Activated CD4-positive, alpha-beta T cell treated with anti-CD3 and anti-CD28 coated beads, Interleukin-2, amount 10 ng/mL, durations not matched to agents 24 days and 14 days (primary cell): Measurements from ENCODE around the gene HENMT1. TPM values are rescaled to one million over a fixed set of nuclear protein-coding genes. Genes with fewer than 3 reads are reported as not detected.

Experiments used
- DNase-seq: peaks from one replicate; pipeline ENCODE4 v3.0.0; 2022
- H3K27ac Mint-ChIP-seq: one replicate; pipeline ENCODE4 v1.8.0; 2022; ENCODE audit warnings: mild to moderate bottlenecking, mixed read lengths
- H3K27me3 Mint-ChIP-seq: one replicate; pipeline ENCODE4 v1.8.0; 2022; ENCODE audit warnings: mixed read lengths
- H3K36me3 Mint-ChIP-seq: one replicate; pipeline ENCODE4 v1.8.0; 2022; ENCODE audit warnings: low read depth, mild to moderate bottlenecking, mixed read lengths
- H3K4me1 Mint-ChIP-seq: one replicate; pipeline ENCODE4 v1.8.0; 2021; ENCODE audit warnings: mixed read lengths
- H3K4me3 Mint-ChIP-seq: one replicate; pipeline ENCODE4 v1.8.0; 2022; ENCODE audit warnings: mild to moderate bottlenecking, moderate library complexity, mixed read lengths
- H3K9me3 Mint-ChIP-seq: one replicate; pipeline ENCODE4 v1.8.0; 2021; ENCODE audit warnings: mixed read lengths
- intact Hi-C: fragments of 100-400 bp; cut with micrococcal nuclease; formaldehyde crosslinking; loops from one replicate; pipeline ENCODE4 v1.15.1; 2023
- total RNA-seq: library from RNA; stranded (reverse); gene quantifications from 2 replicates; pipeline ENCODE4 v1.2.3, GENCODE V29; 2022

Gene HENMT1
- total RNA-seq, 1 donor from 2014 or later = 17.5 TPM

DNA sequence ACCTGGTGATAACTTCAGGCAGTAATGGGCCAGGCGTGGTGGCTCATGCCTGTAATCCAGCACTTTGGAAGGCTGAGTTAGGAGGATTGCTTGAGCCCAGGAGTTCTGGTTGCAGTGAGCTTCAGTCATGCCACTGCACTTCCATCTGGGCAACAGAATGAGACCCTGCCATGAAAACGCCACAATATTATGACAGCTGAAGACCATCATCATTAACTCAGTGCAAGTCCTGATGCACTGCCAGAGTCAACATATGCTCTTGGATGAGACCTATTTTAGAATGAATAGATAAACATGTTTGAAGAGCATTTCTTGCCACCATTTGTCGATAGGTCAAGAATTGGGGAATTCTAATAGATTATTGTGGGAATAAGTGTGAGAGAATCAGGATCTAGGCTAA is 26.4 kb downstream of the HENMT1 start:
- Mint-ChIP-seq H3K36me3 (peaks cover 38% of the 10 kb centered on the region), H3K4me1 (no peaks in the 10 kb centered on the region), H3K27me3 (no peaks in the 10 kb centered on the region), H3K27ac (no peak overlapping the region), H3K4me3 (no peak overlapping the region), H3K9me3 (no peaks in the 10 kb centered on the region)
- intact Hi-C loops = no loop called here
- DNase-seq = no peak

DNA sequence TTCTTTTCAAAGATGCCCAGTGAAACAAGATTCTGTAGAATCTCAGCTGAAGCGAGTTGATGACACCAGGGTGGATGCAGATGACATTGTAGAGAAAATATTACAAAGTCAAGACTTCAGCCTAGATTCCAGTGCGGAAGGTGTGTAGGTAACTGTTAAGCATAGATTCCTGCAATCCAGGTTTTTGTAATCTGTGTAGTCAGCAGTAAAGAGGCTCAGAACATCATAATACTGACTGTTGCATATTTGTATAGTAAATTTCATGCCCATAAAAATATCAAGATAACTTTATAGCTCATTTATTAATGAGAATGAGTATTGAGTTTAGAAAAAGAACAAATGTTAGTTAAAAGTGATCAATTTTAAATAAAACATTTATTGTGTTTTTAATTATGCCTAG is 32.2 kb downstream of the HENMT1 start:
- H3K36me3 Mint-ChIP-seq = peaks cover 24% of the 10 kb centered on the region
- no peak overlapping the region for H3K27ac Mint-ChIP-seq
- intact Hi-C loops = no loop called here
- DNase-seq = no peak
- H3K27me3 Mint-ChIP-seq = no peaks in the 10 kb centered on the region
- no peak overlapping the region for H3K4me3 Mint-ChIP-seq
- no peaks in the 10 kb centered on the region for H3K9me3 Mint-ChIP-seq
- no peaks in the 10 kb centered on the region for H3K4me1 Mint-ChIP-seq

- no peaks in the 10 kb centered on the region for H3K4me1 Mint-ChIP-seq
- H3K4me3 Mint-ChIP-seq = no peak overlapping the region
- H3K36me3 Mint-ChIP-seq = peaks cover 19% of the 10 kb centered on the region
- intact Hi-C loops = no loop called here
- no peak for DNase-seq
- H3K27me3 Mint-ChIP-seq = no peaks in the 10 kb centered on the region
- H3K27ac Mint-ChIP-seq = no peak overlapping the region
- no peaks in the 10 kb centered on the region for H3K9me3 Mint-ChIP-seq
These were observed 32.9 kb downstream of the HENMT1 start for GRCh38 chr1:108627951-108628350.

DNA sequence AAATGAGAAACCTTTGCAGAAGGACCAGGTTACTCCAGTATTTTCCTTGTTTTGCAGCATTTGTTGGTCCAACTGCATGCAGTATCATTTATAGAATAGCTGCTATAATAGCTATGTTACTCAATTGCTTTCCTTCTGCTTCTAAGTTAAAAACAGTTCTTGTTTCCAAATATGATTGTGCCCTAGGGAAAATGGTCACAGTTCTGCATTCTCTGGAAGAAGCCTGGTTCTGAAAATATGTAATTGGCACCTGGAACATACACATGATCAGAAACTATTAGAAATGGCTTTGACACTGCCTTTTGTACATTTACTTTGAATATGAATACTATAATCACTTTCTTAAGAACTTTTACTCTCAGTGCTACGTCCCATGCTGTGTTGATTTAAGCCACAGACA is 33.6 kb downstream of the HENMT1 start:
- peaks cover 18% of the 10 kb centered on the region for H3K36me3 Mint-ChIP-seq
- no peak overlapping the region for H3K27ac Mint-ChIP-seq
- intact Hi-C loops = no loop called here
- no peaks in the 10 kb centered on the region for H3K4me1 Mint-ChIP-seq
- no peak for DNase-seq
- no peaks in the 10 kb centered on the region for H3K27me3 Mint-ChIP-seq
- no peaks in the 10 kb centered on the region for H3K9me3 Mint-ChIP-seq
- no peak overlapping the region for H3K4me3 Mint-ChIP-seq

DNA sequence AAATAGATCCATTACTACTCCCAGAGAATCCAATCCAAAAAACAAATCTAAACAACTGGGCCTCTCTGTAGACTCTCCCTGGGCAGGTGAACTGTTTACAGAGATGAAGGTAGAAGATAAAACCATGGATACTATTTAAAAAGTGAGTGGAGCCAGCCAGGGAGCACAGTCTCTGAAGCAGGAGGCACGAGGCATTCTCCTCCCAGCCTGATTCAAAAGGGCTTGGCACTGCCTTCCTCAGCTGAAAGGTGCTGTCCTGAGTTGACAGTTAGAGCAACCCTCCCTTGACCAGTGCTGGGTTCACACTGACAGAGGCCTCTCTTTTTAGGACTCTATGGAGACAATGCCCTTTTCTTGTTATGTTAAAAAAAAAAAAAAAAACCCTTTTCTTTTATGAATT is 36.8 kb downstream of the HENMT1 start:
- Mint-ChIP-seq H3K27me3 (no peaks in the 10 kb centered on the region), H3K27ac (no peak overlapping the region), H3K9me3 (no peaks in the 10 kb centered on the region), H3K36me3 (peaks cover 5% of the 10 kb centered on the region), H3K4me3 (no peak overlapping the region), H3K4me1 (no peaks in the 10 kb centered on the region)
- intact Hi-C loops = no loop called here
- no peak for DNase-seq

- no peak overlapping the region for H3K4me3 Mint-ChIP-seq
- intact Hi-C loops = no loop called here
These were observed 43.2 kb downstream of the HENMT1 start for GRCh38 chr1:108617724-108618056.

GRCh38 chr1:108617008-108617723 is 43.7 kb downstream of the HENMT1 start:
- Mint-ChIP-seq H3K27ac (no peak overlapping the region), H3K9me3 (no peaks in the 10 kb centered on the region), H3K4me3 (no peak overlapping the region), H3K4me1 (no peaks in the 10 kb centered on the region), H3K27me3 (no peaks in the 10 kb centered on the region), H3K36me3 (peaks cover 2% of the 10 kb centered on the region)
- no peak for DNase-seq
- intact Hi-C loops = no loop called here

More at GRCh38 chr1:108617724-108618056, 43.2 kb downstream of the HENMT1 start:
- DNase-seq = no peak
- H3K27me3 Mint-ChIP-seq = no peaks in the 10 kb centered on the region
- H3K27ac Mint-ChIP-seq = no peak overlapping the region
- H3K4me1 Mint-ChIP-seq = no peaks in the 10 kb centered on the region
- H3K36me3 Mint-ChIP-seq = peaks cover 2% of the 10 kb centered on the region
- H3K9me3 Mint-ChIP-seq = no peaks in the 10 kb centered on the region

DNA sequence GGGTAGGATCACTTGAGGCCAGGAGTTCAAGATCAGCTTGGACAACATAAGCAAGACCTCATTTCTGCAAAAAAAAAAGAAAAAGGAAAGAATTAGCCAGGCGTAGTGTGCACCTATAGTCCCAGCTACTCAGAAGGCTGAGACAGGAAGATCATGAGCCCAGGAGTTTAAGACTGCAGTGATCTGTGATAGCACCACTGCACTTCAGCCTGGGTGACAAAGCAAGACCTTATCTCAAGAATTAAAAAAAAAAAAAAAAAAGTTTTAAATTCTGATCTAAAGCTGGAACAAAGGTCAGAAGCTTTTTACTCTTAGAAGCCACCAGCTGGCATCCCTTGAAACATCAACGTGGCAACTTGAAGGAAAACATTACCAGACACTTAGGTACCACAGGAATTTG is 45.3 kb downstream of the HENMT1 start:
- intact Hi-C loops = no loop called here
- Mint-ChIP-seq H3K27me3 (no peaks in the 10 kb centered on the region), H3K27ac (no peak overlapping the region), H3K4me1 (no peaks in the 10 kb centered on the region), H3K9me3 (no peaks in the 10 kb centered on the region), H3K36me3 (peaks cover 2% of the 10 kb centered on the region), H3K4me3 (no peak overlapping the region)
- DNase-seq = no peak

DNA sequence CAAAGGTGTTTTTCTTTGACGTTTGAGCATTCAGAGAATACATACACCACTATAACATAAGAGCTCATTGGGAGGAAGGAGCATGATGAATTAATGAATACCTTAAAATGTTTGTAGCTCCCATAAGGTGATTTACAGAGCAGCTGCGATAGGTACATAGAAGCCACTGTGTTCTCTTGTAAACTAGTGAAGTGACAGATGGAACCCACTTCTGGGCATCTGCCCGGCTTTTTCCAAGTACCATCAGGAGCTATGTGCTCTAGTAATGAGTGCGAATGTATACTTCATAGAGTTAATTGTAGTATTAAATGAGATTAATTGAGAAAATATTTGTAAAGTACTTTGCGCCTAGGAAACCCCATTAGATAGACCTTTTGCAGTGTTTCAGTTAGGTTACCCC is 48.4 kb downstream of the HENMT1 start:
- Mint-ChIP-seq H3K9me3 (no peaks in the 10 kb centered on the region), H3K27ac (no peak overlapping the region), H3K27me3 (no peaks in the 10 kb centered on the region), H3K4me1 (peaks cover 3% of the 10 kb centered on the region), H3K4me3 (no peak overlapping the region), H3K36me3 (peaks cover 10% of the 10 kb centered on the region)
- no peak for DNase-seq
- intact Hi-C loops = no loop called here

GRCh38 chr1:108611984-108612383 is 48.9 kb downstream of the HENMT1 start:
- intact Hi-C loops = no loop called here
- Mint-ChIP-seq H3K27me3 (no peaks in the 10 kb centered on the region), H3K9me3 (no peaks in the 10 kb centered on the region)

DNA sequence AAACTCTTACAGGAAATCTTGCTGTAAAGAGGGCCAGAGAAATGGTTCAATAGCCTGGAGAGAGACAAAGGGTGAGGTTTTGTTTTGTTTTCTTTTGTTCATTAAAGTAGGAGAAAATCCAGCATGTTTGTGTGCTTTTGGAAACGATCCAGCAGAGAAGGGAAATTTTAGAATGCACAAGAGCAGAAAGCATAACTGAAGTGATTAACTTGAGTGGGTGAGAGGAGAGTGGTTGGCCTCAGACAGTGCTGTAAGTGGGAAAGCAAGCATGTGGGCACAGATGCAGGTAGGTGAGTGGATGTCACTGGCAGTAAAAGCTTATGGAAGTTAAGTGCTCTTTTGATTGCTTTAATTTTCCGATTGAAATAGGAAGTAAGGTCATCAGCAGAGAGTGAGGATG is 50.8 kb downstream of the HENMT1 start:
- Mint-ChIP-seq H3K27me3 (no peaks in the 10 kb centered on the region), H3K4me1 (peaks cover 3% of the 10 kb centered on the region), H3K4me3 (no peak overlapping the region), H3K9me3 (no peaks in the 10 kb centered on the region), H3K36me3 (peaks cover 11% of the 10 kb centered on the region), H3K27ac (no peak overlapping the region)
- DNase-seq = no peak
- intact Hi-C loops = no loop called here

More at GRCh38 chr1:108611984-108612383, 48.9 kb downstream of the HENMT1 start:
- Mint-ChIP-seq H3K4me1 (peaks cover 3% of the 10 kb centered on the region), H3K4me3 (no peak overlapping the region), H3K27ac (no peak overlapping the region), H3K36me3 (peaks cover 10% of the 10 kb centered on the region)
- DNase-seq = no peak

GRCh38 chr1:108609483-108610049 is 51.3 kb downstream of the HENMT1 start:
- no peaks in the 10 kb centered on the region for H3K27me3 Mint-ChIP-seq
- peaks cover 3% of the 10 kb centered on the region for H3K4me1 Mint-ChIP-seq
- H3K9me3 Mint-ChIP-seq = no peaks in the 10 kb centered on the region
- H3K36me3 Mint-ChIP-seq = peaks cover 11% of the 10 kb centered on the region
- no peak overlapping the region for H3K4me3 Mint-ChIP-seq
- H3K27ac Mint-ChIP-seq = no peak overlapping the region
- DNase-seq = no peak
- intact Hi-C loops = no loop called here

DNA sequence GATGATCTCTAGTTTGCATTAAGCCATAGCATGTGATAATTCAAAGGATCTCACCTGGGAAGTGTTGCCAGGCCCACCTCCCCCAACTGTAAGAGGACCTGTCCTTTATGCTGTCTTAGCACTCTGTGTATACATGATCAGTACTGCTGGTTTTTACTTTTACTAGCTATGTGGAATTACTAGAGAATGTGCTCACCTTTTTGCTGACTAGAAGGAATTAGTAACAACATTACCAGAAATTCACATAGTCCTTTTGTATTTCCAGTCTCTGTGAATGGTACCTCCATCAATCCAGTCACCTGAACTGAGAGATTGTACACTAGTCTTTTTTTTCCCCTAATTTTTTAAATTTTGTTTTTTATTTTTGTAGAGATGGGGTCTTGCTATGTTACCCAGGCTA is 54.4 kb downstream of the HENMT1 start:
- peaks cover 11% of the 10 kb centered on the region for H3K36me3 Mint-ChIP-seq

DNA sequence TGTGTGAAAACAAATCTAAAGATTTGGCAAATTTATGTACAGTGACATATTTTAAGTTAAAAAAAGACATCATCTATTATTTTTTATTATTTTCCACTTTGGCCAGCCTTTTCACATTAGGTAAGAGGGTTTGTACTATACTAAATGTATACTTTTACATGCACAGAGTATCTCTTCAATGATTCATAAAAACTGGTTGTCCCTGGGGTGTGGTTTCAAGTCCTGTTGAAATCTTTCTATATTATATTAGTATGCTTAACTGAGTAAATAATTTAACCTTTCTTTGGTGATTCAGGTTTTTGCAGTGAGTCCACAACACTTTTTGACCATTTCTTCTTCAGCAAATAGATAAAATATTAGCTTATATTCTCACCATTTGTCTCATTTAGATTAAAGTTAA is 55.3 kb downstream of the HENMT1 start:
- no peak for DNase-seq

More for the DNA sequence above, 54.4 kb downstream of the HENMT1 start:
- Mint-ChIP-seq H3K4me1 (peaks cover 3% of the 10 kb centered on the region), H3K4me3 (no peak overlapping the region), H3K27ac (no peak overlapping the region), H3K27me3 (no peaks in the 10 kb centered on the region), H3K9me3 (no peaks in the 10 kb centered on the region)
- intact Hi-C loops = no loop called here
- no peak for DNase-seq

More for the DNA sequence above, 55.3 kb downstream of the HENMT1 start:
- Mint-ChIP-seq H3K27me3 (no peaks in the 10 kb centered on the region), H3K36me3 (peaks cover 11% of the 10 kb centered on the region), H3K4me3 (no peak overlapping the region), H3K4me1 (peaks cover 3% of the 10 kb centered on the region), H3K27ac (no peak overlapping the region), H3K9me3 (no peaks in the 10 kb centered on the region)
- intact Hi-C loops = no loop called here
